MCF 10A (cell line): ENCODE results near the gene IQSEC1. TPM values are rescaled to one million over a fixed set of nuclear protein-coding genes. Genes with fewer than 3 reads are reported as not detected.

Experiments
- BruUV-seq: library from RNA; stranded (reverse); fragments of 400-500 nt; replicated peaks from 2 replicates; lab custom pipeline; 2021; lab: Mats Ljungman, UMichigan
- CTCF ChIA-PET: fragments of 300-600 bp; sonication (Branson Sonifier 250); formaldehyde crosslinking; extraction: SDS; loops from one replicate; lab custom pipeline; 2021; ENCODE audit warnings: antibody characterized with exemption, inconsistent platforms; lab: Yijun Ruan, JAX
- POLR2A ChIA-PET: fragments of 300-600, 350-650 bp; sonication (Branson Sonifier 250); formaldehyde crosslinking; extraction: SDS; loops from one replicate; lab custom pipeline; 2020; ENCODE audit warnings: antibody characterized with exemption, inconsistent platforms; lab: Yijun Ruan, JAX
- DNase-seq: peaks from one replicate; pipeline ENCODE4 v3.0.0-alpha.2; 2018; ENCODE audit not compliant: unreplicated experiment
- H3K27ac Mint-ChIP-seq: one replicate; pipeline ENCODE4 v1.8.0; 2022; ENCODE audit warnings: mild to moderate bottlenecking, low read depth, mixed read lengths; ENCODE audit not compliant: unreplicated experiment
- H3K27me3 Mint-ChIP-seq: one replicate; pipeline ENCODE4 v1.8.0; 2022; ENCODE audit warnings: mixed read lengths; ENCODE audit not compliant: insufficient read depth, unreplicated experiment
- H3K36me3 Mint-ChIP-seq: one replicate; pipeline ENCODE4 v1.8.0; 2022; ENCODE audit warnings: mild to moderate bottlenecking, moderate library complexity, mixed read lengths; ENCODE audit not compliant: insufficient read depth, unreplicated experiment
- H3K4me1 Mint-ChIP-seq: one replicate; pipeline ENCODE4 v1.8.0; 2022; ENCODE audit warnings: mixed read lengths; ENCODE audit not compliant: insufficient read depth, unreplicated experiment
- H3K4me3 Mint-ChIP-seq: one replicate; pipeline ENCODE4 v1.8.0; 2022; ENCODE audit warnings: mild to moderate bottlenecking, moderate library complexity, mixed read lengths; ENCODE audit not compliant: unreplicated experiment
- H3K9me3 Mint-ChIP-seq: one replicate; pipeline ENCODE4 v1.8.0; 2022; ENCODE audit warnings: mixed read lengths; ENCODE audit not compliant: unreplicated experiment
- CTCF ChIP-seq: fragments of 200-600 bp; IDR thresholded peaks from one replicate; pipeline ENCODE4 v1.8.0; 2022; ENCODE audit warnings: antibody characterized with exemption, mild to moderate bottlenecking; ENCODE audit not compliant: unreplicated experiment
- intact Hi-C: fragments of 100-400 bp; cut with micrococcal nuclease; formaldehyde crosslinking; loops from 2 replicates; pipeline ENCODE4 v1.14.1; 2022
- total RNA-seq: library from RNA; stranded (reverse); gene quantifications from 2 replicates; pipeline ENCODE4 v1.2.3, GENCODE V29; 2022

The IQSEC1 gene
- total RNA-seq, 1 experiment from 2014 or later: 18.7 TPM

GRCh38 chr3:13092621-13093617 is 19.7 kb upstream of the IQSEC1 start:
- Mint-ChIP-seq H3K27me3 (peaks cover 3% of the 10 kb centered on the region), H3K9me3 (no peaks in the 10 kb centered on the region), H3K4me3 (no peak overlapping the region), H3K4me1 (peaks cover 7% of the 10 kb centered on the region), H3K36me3 (no peaks in the 10 kb centered on the region), H3K27ac (no peak overlapping the region)
- BruUV-seq: no TSS peak
- no peak for TF ChIP-seq CTCF
- ChIA-PET POLR2A (interaction anchor here (0.6 to 1.7 kb wide), 4 partner anchors 52 to 563 kb away, joined by 3 to 5 read pairs (median 4); no protein-coding TSS in a partner anchor), CTCF (interaction anchor here (0.6 to 5.5 kb wide), 30 partner anchors 10 to 790 kb away, joined by 3 to 110 read pairs (median 4); no protein-coding TSS in a partner anchor)
- intact Hi-C loops: loop anchor here (1.0 to 5.0 kb wide), 4 partner anchors 124 to 555 kb away; no protein-coding TSS in a partner anchor
- DNase-seq: no peak

DNA sequence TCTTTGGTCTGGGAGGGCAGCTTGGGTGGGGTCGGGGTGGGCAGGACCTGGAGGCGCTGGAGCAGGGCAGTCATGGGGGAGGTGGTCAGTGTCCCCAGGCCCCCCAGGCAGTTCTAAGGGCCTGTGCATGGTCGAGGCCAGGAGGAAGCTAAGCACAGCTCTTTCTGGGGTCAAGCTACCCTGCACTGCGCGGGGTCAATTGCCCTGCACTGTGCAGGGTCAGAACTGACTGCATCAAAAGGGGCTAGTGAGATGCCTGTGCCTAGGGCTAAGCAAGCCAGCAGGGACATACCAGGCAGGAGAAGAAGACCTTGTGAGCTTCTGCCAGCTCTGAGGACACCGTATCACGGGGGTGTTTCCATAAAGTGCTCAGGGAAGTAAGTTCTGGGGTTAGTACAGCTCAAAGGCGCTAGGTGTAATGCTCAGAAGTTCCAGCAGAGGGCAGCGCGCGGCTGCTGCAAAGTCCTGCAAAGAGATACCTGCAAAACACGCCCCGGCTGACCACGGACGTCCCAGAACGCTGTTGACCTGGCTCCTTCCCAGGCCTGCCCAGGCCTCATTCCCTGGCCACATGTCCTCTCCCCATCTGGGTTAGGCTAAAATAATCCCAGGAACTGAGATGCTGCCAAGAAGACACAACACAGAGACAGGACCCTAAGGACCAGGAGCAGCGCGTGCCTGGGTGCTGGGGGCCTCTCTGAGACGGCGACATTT is 18.8 kb upstream of the IQSEC1 start:
- intact Hi-C loops: loop anchor here (1.0 to 5.0 kb wide), 4 partner anchors 125 to 556 kb away; no protein-coding TSS in a partner anchor
- Mint-ChIP-seq H3K27ac (no peak overlapping the region), H3K4me1 (peaks cover 7% of the 10 kb centered on the region), H3K27me3 (no peaks in the 10 kb centered on the region), H3K4me3 (no peak overlapping the region), H3K36me3 (no peaks in the 10 kb centered on the region), H3K9me3 (no peaks in the 10 kb centered on the region)
- peak; percentile 63 for DNase-seq
- peak; percentile 97 for TF ChIP-seq CTCF
- BruUV-seq: no TSS peak
- CTCF ChIA-PET: interaction anchor here (0.5 to 5.5 kb wide), 46 partner anchors 10 to 785 kb away, joined by 3 to 110 read pairs (median 4); partner anchors contain the start of gene HDAC11
- POLR2A ChIA-PET: interaction anchor here (0.6 to 1.7 kb wide), 5 partner anchors 53 to 564 kb away, joined by 3 to 5 read pairs (median 3); no protein-coding TSS in a partner anchor

- DNase-seq: no peak
- Mint-ChIP-seq H3K4me3 (no peak overlapping the region), H3K36me3 (no peaks in the 10 kb centered on the region), H3K27me3 (no peaks in the 10 kb centered on the region), H3K4me1 (peaks cover 7% of the 10 kb centered on the region), H3K9me3 (no peaks in the 10 kb centered on the region), H3K27ac (peak overlapping the region; percentile 51)
- CTCF ChIA-PET: interaction anchor here (5.5 kb wide), 1 partner anchor 562 kb away, joined by 87 read pairs; no protein-coding TSS in a partner anchor
- no TSS peak for BruUV-seq
- POLR2A ChIA-PET: no interaction called here
- intact Hi-C loops: no loop called here
- TF ChIP-seq CTCF: no peak
Measured at GRCh38 chr3:13088028-13089006, 15.1 kb upstream of the IQSEC1 start.
